ENCODE results near the gene ZNF26.
"Not testable (repeated sequence)": the region's sequence is repeated elsewhere in the genome, so short reads cannot be mapped to it uniquely, and the experiment has no call there.

The ZNF26 gene

DNA sequence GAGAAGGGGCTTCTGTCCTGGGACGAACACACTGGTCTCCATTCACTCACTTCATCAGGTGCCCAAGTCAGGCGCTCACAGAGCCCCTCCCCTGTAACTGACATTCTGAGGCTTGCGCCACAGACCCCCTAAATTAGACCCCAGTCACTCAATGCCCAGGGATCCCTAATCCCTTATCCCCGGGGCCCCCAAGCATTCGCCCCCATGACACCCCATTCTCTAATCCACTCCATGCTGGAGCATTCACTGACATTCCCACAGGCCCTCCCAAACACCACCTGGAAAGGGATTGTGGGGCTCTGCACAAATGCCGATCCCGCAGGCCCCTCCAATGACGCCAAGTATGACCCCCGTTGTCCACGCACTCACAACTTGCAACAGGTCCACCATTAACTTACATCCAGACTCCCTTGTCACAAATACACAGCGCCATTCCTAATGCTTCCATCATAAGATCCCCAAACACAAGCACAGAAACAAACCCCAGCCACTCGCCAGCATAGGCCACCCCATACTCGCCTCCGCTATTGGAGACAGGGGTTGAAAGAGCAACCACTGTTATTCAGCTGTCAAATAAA, 31.6 kb upstream of the ZNF26 start:
- H3K9ac ChIP-seq (ENCODE audit: low read length) = no peak overlapping the region
- no peaks in the 10 kb centered on the region for H3K9me2 ChIP-seq (replicated peaks; ENCODE audit: insufficient read depth, low read length)
- H3K4me2 ChIP-seq (ENCODE audit: low read depth, low read length) = no peak overlapping the region
- no peak for DNase-seq
- H3K9me3 ChIP-seq (replicated peaks; ENCODE audit: insufficient read depth, low read length) = no peaks in the 10 kb centered on the region
- no peak overlapping the region for H2AFZ ChIP-seq (ENCODE audit: low read length)
- H3K4me3 ChIP-seq (ENCODE audit: low read length) = no peak overlapping the region
- H3K4me1 ChIP-seq (ENCODE audit: low read length) = no peaks in the 10 kb centered on the region
- no peaks in the 10 kb centered on the region for H4K20me1 ChIP-seq (ENCODE audit: insufficient read depth, low read length)
- TF ChIP-seq, protein P1, sequence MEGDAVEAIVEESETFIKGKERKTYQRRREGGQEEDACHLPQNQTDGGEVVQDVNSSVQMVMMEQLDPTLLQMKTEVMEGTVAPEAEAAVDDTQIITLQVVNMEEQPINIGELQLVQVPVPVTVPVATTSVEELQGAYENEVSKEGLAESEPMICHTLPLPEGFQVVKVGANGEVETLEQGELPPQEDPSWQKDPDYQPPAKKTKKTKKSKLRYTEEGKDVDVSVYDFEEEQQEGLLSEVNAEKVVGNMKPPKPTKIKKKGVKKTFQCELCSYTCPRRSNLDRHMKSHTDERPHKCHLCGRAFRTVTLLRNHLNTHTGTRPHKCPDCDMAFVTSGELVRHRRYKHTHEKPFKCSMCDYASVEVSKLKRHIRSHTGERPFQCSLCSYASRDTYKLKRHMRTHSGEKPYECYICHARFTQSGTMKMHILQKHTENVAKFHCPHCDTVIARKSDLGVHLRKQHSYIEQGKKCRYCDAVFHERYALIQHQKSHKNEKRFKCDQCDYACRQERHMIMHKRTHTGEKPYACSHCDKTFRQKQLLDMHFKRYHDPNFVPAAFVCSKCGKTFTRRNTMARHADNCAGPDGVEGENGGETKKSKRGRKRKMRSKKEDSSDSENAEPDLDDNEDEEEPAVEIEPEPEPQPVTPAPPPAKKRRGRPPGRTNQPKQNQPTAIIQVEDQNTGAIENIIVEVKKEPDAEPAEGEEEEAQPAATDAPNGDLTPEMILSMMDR (IDR thresholded peaks at IDR 0.05; ENCODE audit: low read length) = no peak
- TF ChIP-seq EZH2phosphoT487 (IDR thresholded peaks at IDR 0.05; ENCODE audit: low read length) (no peak), EZH2 (optimal IDR thresholded peaks at IDR 0.05; ENCODE audit: low read depth, low read length) (no peak)
- H3K27ac ChIP-seq (ENCODE audit: low read length) = no peak overlapping the region
- no peaks in the 10 kb centered on the region for H3K36me3 ChIP-seq (replicated peaks; ENCODE audit: insufficient read depth, low read length)
- no peaks in the 10 kb centered on the region for H3K27me3 ChIP-seq (replicated peaks; ENCODE audit: insufficient read depth, low read length)
- H3F3A ChIP-seq (ENCODE audit: insufficient read depth, low read length) = no peaks in the 10 kb centered on the region
- H3K79me2 ChIP-seq (ENCODE audit: low read length) = no peaks in the 10 kb centered on the region

DNA sequence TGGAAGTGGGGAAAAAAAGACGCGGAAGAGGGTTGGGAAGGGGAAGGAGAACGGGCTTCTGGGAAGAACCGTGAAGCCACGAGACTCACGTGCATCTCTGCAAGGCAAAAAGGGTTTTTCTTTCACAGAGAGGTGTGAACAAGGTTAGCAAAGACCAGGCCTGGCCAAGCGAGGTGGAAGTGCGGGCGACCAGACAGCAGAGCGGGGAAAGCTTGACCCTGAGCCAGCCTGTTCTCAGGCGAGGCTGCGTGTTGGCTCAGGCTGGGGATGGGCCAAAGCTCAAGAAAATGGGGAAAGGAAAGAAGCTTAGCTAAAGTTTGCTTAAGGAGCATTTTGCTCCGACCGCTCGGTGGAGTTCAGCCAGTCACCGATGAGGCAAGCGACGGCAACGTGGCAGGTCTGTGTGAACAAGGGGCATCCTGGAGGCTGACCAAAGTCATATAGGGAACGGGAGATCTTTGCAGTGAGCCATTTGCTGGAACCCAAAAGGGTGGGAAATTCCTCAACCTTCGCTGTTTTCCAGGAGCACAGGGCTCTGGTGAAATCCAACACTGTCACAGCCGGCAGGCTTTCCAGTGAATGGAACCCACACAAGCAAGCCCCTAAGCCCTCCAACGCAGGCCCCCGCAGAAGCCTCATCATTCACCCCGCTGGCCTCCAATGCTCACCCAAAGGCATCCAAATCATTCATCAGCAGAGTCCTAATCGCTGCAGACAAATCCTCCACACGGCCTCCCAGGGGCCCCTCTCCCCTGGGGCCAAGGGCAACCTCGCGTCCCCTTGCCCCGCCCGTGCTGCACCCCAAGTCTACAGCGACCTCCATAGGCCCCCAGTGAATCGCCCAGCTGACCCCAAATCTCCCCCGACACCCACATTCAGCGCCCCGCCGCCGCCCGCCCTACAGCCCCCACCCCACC, 30.8 kb upstream of the ZNF26 start:
- Histone ChIP-seq H3K27me3 (replicated peaks; ENCODE audit: insufficient read depth, low read length) (no peaks in the 10 kb centered on the region), H3K9ac (ENCODE audit: low read length) (no peak overlapping the region), H2AFZ (ENCODE audit: low read length) (no peak overlapping the region; the same call in 1 of the 2 replicates), H4K20me1 (ENCODE audit: insufficient read depth, low read length) (no peaks in the 10 kb centered on the region), H3K9me2 (replicated peaks; ENCODE audit: insufficient read depth, low read length) (no peaks in the 10 kb centered on the region), H3K27ac (ENCODE audit: low read length) (no peak overlapping the region), H3K79me2 (ENCODE audit: low read length) (no peaks in the 10 kb centered on the region), H3K4me2 (ENCODE audit: low read depth, low read length) (peak overlapping the region; percentile 27; the same call in 1 of the 2 replicates), H3K36me3 (replicated peaks; ENCODE audit: insufficient read depth, low read length) (no peaks in the 10 kb centered on the region), H3F3A (ENCODE audit: insufficient read depth, low read length) (no peaks in the 10 kb centered on the region), H3K4me3 (ENCODE audit: low read length) (peak overlapping the region; percentile 46; the same call in 1 of the 2 replicates), H3K4me1 (ENCODE audit: low read length) (no peaks in the 10 kb centered on the region), H3K9me3 (replicated peaks; ENCODE audit: insufficient read depth, low read length) (no peaks in the 10 kb centered on the region)
- DNase-seq = no peak
- TF ChIP-seq EZH2phosphoT487 (IDR thresholded peaks at IDR 0.05; ENCODE audit: low read length) = no peak
- TF ChIP-seq, protein P1 (IDR thresholded peaks at IDR 0.05; ENCODE audit: low read length) = no peak
- no peak for TF ChIP-seq EZH2 (optimal IDR thresholded peaks at IDR 0.05; ENCODE audit: low read depth, low read length)

DNA sequence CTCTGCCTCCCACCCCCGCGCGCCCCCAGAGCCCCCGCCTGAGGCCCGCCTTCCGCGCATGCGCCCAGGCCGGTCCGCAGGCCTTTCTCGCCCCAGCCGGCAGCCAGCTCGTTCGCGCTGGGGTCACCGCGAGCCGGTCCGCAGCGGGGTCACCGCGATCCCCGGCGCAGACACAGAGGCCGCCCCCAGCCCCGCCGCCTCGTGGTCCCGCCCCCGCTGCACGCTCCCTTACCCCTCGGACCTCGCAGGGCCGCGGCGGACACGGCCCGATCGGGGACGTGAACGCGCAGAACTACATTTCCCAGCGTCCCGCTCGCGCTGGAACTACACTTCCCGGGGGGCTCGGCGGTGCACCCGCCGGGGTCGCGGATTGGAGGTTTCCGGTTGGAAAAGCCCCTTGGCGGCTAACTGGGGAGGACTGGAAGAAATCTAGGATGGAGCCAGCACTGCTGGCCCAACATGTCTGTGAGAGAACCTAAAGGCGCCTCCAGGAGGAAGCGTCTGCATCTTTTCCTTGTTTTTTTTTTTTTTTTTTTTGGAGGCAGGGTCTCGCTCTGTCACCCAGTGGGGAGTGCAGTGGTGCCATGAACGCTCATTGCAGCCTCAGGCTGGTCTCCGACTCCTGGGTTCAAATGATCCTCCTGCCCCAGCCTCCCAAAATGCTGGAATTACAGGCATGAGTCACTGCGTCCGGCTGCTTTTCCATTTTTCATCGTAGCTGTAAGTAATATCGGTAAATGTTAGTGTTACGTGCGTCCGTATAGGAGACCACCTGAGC, 30.0 kb upstream of the ZNF26 start, which contains the start of gene ZNF605:
Gene ZNF605, minus strand, starts transcription at position 296 of the 778 bp plus-strand sequence. CDS start 10,671 bp downstream, outside the sequence.
- Histone ChIP-seq H3K27ac (ENCODE audit: low read length) (no peak within 1 kb of the TSS), H3K79me2 (ENCODE audit: low read length) (no peaks in the 10 kb centered on the region), H3K4me2 (ENCODE audit: low read depth, low read length) (peak within 1 kb of the TSS; percentile 47; the same call in 1 of the 2 replicates), H3F3A (ENCODE audit: insufficient read depth, low read length) (no peaks in the 10 kb centered on the region), H3K36me3 (replicated peaks; ENCODE audit: insufficient read depth, low read length) (no peaks in the 10 kb centered on the region), H3K9ac (ENCODE audit: low read length) (peak within 1 kb of the TSS; percentile 37; the same call in 1 of the 2 replicates), H2AFZ (ENCODE audit: low read length) (peak within 1 kb of the TSS; percentile 81), H3K9me2 (replicated peaks; ENCODE audit: insufficient read depth, low read length) (no peaks in the 10 kb centered on the region), H3K4me1 (ENCODE audit: low read length) (no peaks in the 10 kb centered on the region), H3K4me3 (ENCODE audit: low read length) (peak within 1 kb of the TSS; percentile 62), H3K9me3 (replicated peaks; ENCODE audit: insufficient read depth, low read length) (no peaks in the 10 kb centered on the region), H3K27me3 (replicated peaks; ENCODE audit: insufficient read depth, low read length) (no peaks in the 10 kb centered on the region), H4K20me1 (ENCODE audit: insufficient read depth, low read length) (no peaks in the 10 kb centered on the region)
- TF ChIP-seq EZH2phosphoT487 (IDR thresholded peaks at IDR 0.05; ENCODE audit: low read length) (no peak), EZH2 (optimal IDR thresholded peaks at IDR 0.05; ENCODE audit: low read depth, low read length) (no peak)
- TF ChIP-seq, protein P1 (IDR thresholded peaks at IDR 0.05; ENCODE audit: low read length) = no peak
- DNase-seq = peak; percentile 71

DNA sequence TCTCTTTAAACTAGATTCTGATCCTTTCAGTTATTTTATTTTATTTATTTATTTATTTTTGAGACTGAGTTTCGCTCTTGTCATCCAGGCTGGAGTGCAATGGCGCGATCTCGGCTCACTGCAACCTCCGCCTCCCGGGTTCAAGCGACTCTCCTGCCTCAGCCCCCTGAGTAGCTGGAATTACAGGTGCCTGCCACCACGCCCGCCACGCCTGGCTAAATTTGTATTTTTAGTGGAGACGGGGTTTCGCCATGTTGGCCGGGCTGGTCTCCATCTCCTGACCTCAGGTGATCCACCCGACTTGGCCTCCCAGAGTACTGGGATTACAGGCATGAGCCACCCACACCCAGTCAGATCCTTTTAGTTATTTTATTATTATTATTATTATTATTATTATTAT, 24.4 kb upstream of the ZNF26 start:
- H3K9me2 ChIP-seq (replicated peaks; ENCODE audit: insufficient read depth, low read length); H3F3A ChIP-seq (ENCODE audit: insufficient read depth, low read length); H3K9ac ChIP-seq (ENCODE audit: low read length); H3K27me3 ChIP-seq (replicated peaks; ENCODE audit: insufficient read depth, low read length); H3K27ac ChIP-seq (ENCODE audit: low read length); DNase-seq; H3K79me2 ChIP-seq (ENCODE audit: low read length); H2AFZ ChIP-seq (ENCODE audit: low read length); H3K4me3 ChIP-seq (ENCODE audit: low read length); H4K20me1 ChIP-seq (ENCODE audit: insufficient read depth, low read length); H3K9me3 ChIP-seq (replicated peaks; ENCODE audit: insufficient read depth, low read length); H3K4me2 ChIP-seq (ENCODE audit: low read depth, low read length); H3K36me3 ChIP-seq (replicated peaks; ENCODE audit: insufficient read depth, low read length); H3K4me1 ChIP-seq (ENCODE audit: low read length): not testable (repeated sequence)

DNA sequence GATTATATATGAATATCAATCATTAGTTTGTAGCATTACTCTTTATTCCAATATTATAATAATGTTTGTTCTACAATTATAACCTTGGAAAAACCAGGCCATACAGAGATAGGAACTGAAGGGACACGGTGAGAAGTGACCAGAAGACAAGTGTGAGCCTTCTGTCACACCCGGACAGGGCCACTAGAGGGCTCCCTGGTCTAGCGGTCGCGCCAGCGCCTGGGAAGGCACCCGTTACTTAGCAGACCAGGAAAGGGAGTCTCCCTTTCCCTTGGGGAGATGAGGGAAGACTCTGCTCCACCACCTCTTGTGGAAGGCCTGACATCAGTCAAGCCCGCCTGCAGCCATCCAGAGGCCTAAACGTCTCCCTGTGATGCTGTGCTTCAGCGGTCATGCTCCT, 22.2 kb upstream of the ZNF26 start:
- H3K36me3 ChIP-seq (replicated peaks; ENCODE audit: insufficient read depth, low read length); H3K27me3 ChIP-seq (replicated peaks; ENCODE audit: insufficient read depth, low read length); H3K4me2 ChIP-seq (ENCODE audit: low read depth, low read length); H4K20me1 ChIP-seq (ENCODE audit: insufficient read depth, low read length); DNase-seq; H3K4me1 ChIP-seq (ENCODE audit: low read length); H3K27ac ChIP-seq (ENCODE audit: low read length); H3K4me3 ChIP-seq (ENCODE audit: low read length); H3K9me3 ChIP-seq (replicated peaks; ENCODE audit: insufficient read depth, low read length); H3K9ac ChIP-seq (ENCODE audit: low read length); H3K9me2 ChIP-seq (replicated peaks; ENCODE audit: insufficient read depth, low read length); H3F3A ChIP-seq (ENCODE audit: insufficient read depth, low read length); H3K79me2 ChIP-seq (ENCODE audit: low read length); H2AFZ ChIP-seq (ENCODE audit: low read length): not testable (repeated sequence)
